Suprapubic skin (tissue), 4 donors: ENCODE measurements around the gene NATD1. TPM values are rescaled to one million over a fixed set of nuclear protein-coding genes. Genes with fewer than 3 reads are reported as not detected.

Source experiments
- DNase-seq, 2 donors: peaks; one replicate each; pipeline ENCODE4 v3.0.0-alpha.2; 2019; ENCODE audit warnings: low spot score in 2 of 2
- H3K27ac ChIP-seq: fragments of 200-600 bp; sonication (generic); one replicate; pipeline ENCODE4 v1.5.1; 2019
- H3K27me3 ChIP-seq: fragments of 200-600 bp; sonication (generic); one replicate; pipeline ENCODE4 v1.5.1; 2019
- H3K36me3 ChIP-seq: fragments of 200-600 bp; sonication (generic); one replicate; pipeline ENCODE4 v1.5.1; 2019
- H3K4me1 ChIP-seq: fragments of 200-600 bp; sonication (generic); one replicate; pipeline ENCODE4 v1.5.1; 2019
- H3K4me3 ChIP-seq: fragments of 200-600 bp; sonication (generic); one replicate; pipeline ENCODE4 v1.5.1; 2019; ENCODE audit warnings: mild to moderate bottlenecking
- H3K9me3 ChIP-seq: fragments of 200-600 bp; sonication (generic); one replicate; pipeline ENCODE4 v1.5.1; 2019
- EP300 ChIP-seq: sonication (generic); formaldehyde crosslinking; IDR thresholded peaks from one replicate; pipeline ENCODE4 v1.6.1; 2017; ENCODE audit warnings: antibody characterized with exemption
- POLR2A ChIP-seq, 2 donors: fragments of 450-650 bp; IDR thresholded peaks; one replicate each; pipeline ENCODE4 v1.6.1; 2017; ENCODE audit warnings: antibody characterized with exemption in 2 of 2, mild to moderate bottlenecking in 2 of 2, moderate library complexity in 2 of 2
- POLR2AphosphoS5 ChIP-seq, 3 donors: sonication (generic); formaldehyde crosslinking; IDR thresholded peaks; one replicate each; pipeline ENCODE4 v1.6.1; 2017; ENCODE audit warnings: antibody characterized with exemption in 3 of 3
- WGBS: methylation state at CpG from one replicate; pipeline ENCODE4 v1.1.5; 2018; 5-methylcytosine and 5-hydroxymethylcytosine counted together
- total RNA-seq, 4 donors: library from RNA; depleted of rRNA; stranded (reverse); fragments of >200 nt; gene quantifications; one replicate each; pipeline ENCODE4 v1.1.0, GENCODE V29; 2016
- TF ChIP-seq, protein P1 (sequence below), 2 donors: fragments of 200-600 bp in 1 of 2; fragments of 450-650 bp in 1 of 2; sonication (generic) in 1 of 2; IDR thresholded peaks; one replicate each; pipeline ENCODE4 v1.5.1; 2016 to 2019; ENCODE audit warnings: antibody characterized with exemption in 2 of 2, mild to moderate bottlenecking in 1 of 2, moderate library complexity in 1 of 2

Gene NATD1
- total RNA-seq, 4 donors from 2014 or later, result 11.2 to 21.1 (median 14.6) TPM

DNA sequence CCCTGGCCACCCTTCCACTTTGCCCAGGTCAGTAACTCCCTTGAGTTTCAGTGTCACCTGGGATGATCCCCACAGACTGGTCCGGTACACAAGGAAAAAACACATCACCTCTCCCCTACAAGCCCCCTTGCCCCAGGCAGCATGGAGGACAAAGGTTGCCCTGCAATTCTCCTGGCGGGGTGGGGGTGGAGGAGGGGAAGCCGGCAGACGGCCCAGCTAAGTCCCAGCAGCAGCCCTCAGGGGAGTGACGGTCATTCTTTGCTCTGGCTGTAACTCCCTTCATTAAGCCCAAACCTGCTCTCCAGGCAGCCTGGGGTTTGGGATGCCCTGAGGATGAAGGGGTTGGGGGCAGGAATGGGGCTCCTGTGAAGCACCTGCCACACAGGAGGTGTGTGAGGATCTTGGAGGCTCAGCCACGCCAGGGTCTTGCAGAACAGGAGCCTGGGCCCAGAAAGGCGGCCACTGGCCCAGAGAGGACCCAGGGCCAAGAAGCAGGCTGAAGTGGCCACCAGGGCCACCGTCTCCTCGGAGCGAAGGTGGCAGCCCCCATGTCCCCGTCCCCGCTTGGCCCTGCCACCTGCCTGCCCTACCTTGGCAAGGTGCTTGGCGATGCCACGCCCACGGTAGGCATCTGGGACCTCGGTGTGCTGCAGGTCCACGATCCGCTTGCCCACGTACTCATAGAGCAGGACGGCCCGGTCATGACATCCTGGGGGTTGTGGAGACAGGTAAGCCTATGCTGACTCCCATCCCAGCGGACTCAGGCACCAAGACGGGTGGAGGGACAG, 9.5 kb downstream of the NATD1 start:
- no peaks in the 10 kb centered on the region for H3K9me3 ChIP-seq
- TF ChIP-seq EP300, result no peak
- TF ChIP-seq, protein P1, sequence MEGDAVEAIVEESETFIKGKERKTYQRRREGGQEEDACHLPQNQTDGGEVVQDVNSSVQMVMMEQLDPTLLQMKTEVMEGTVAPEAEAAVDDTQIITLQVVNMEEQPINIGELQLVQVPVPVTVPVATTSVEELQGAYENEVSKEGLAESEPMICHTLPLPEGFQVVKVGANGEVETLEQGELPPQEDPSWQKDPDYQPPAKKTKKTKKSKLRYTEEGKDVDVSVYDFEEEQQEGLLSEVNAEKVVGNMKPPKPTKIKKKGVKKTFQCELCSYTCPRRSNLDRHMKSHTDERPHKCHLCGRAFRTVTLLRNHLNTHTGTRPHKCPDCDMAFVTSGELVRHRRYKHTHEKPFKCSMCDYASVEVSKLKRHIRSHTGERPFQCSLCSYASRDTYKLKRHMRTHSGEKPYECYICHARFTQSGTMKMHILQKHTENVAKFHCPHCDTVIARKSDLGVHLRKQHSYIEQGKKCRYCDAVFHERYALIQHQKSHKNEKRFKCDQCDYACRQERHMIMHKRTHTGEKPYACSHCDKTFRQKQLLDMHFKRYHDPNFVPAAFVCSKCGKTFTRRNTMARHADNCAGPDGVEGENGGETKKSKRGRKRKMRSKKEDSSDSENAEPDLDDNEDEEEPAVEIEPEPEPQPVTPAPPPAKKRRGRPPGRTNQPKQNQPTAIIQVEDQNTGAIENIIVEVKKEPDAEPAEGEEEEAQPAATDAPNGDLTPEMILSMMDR (IDR thresholded peaks at IDR 0.05), result no peak
- TF ChIP-seq POLR2AphosphoS5 (IDR thresholded peaks at IDR 0.05), result no peak
- no peak for TF ChIP-seq POLR2A (IDR thresholded peaks at IDR 0.05)

DNA sequence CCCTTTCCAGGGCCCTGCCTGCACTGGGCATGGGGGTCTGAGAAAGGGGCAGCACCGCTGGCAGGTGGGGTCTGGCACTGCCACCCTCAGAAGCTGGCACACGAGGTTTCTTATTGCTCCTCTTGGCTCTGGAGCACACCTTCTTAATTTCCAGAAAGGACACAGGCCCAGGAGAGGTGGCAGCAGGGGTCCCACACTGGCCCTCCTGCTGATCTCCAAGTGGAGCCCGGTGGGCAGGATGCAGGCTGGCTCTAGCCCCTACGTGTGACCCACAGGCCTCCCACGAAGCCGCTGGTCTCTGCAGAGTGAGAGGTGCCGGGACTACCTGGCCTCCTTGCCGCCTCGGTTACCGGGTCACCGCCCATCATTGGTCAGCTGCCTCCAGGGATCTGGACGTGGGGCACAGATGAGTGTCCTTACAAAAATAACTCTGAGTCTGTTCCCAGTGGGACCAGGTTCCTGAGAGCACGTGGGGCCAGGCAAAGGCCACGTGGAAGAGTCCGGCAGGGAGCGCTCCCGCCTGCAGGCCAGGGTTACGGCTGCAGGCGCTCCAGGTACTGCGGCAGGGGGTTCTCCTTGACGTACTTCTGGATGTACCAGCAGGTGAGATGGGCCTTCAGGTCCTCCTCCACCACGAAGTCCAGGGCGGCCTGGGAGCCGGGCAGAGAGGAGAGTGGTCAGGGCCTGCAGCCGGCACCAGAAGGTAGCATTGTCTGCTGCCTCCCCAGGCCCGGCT, 10.3 kb downstream of the NATD1 start:
- no peak overlapping the region for H3K27ac ChIP-seq
- WGBS, result 82% methylated on average over 15 of the region's 26 CpGs

More for the DNA sequence above, 9.5 kb downstream of the NATD1 start:
- DNase-seq, result no peak
- Histone ChIP-seq H3K27ac (no peak overlapping the region), H3K36me3 (peaks cover 22% of the 10 kb centered on the region), H3K4me1 (peaks cover 12% of the 10 kb centered on the region), H3K4me3 (no peak overlapping the region), H3K27me3 (no peaks in the 10 kb centered on the region)
- 73% methylated on average over 10 of the region's 23 CpGs for WGBS

DNA sequence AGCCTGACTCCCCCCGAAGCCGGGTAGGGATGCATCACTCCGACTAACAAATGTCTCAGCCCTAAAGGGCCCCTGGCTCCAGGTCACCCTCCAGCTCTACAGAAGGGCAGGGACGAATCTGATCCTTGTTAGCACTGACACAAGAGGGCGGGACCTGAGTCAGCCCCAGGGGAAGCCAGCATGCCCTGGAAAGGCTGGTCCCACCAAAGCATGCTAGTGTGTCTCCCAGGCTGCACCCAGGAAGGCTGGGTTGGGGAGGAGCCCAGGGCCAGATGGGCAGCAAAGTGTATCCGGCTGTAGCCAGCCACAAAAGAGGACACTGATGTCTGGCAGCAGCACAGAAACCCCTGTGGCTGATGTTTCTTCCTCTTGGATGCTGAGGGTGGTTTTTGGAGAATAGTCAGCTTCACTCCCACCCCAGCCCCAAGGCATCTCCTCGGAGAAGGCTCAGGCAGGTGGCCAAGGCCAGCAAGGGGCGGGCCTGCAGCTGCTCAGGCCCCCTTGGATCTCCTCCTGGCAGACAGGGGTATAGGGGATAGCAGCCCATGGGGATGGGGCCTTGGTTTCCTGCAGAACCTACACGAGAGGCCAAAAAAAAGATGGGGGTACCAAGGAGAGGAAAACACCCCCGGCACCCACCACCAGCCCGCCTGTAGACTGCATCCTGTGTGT, 11.0 kb downstream of the NATD1 start:
- 63% methylated on average over 6 of the region's 11 CpGs for WGBS
- Histone ChIP-seq H3K4me1 (peaks cover 12% of the 10 kb centered on the region), H3K27ac (no peak overlapping the region)

More for the DNA sequence above, 10.3 kb downstream of the NATD1 start:
- no peak for DNase-seq
- Histone ChIP-seq H3K27me3 (no peaks in the 10 kb centered on the region), H3K4me3 (no peak overlapping the region), H3K9me3 (no peaks in the 10 kb centered on the region), H3K4me1 (peaks cover 12% of the 10 kb centered on the region), H3K36me3 (peaks cover 22% of the 10 kb centered on the region)
- TF ChIP-seq POLR2A (IDR thresholded peaks at IDR 0.05) (no peak), EP300 (no peak), POLR2AphosphoS5 (IDR thresholded peaks at IDR 0.05) (no peak)
- TF ChIP-seq, protein P1 (IDR thresholded peaks at IDR 0.05), result no peak

DNA sequence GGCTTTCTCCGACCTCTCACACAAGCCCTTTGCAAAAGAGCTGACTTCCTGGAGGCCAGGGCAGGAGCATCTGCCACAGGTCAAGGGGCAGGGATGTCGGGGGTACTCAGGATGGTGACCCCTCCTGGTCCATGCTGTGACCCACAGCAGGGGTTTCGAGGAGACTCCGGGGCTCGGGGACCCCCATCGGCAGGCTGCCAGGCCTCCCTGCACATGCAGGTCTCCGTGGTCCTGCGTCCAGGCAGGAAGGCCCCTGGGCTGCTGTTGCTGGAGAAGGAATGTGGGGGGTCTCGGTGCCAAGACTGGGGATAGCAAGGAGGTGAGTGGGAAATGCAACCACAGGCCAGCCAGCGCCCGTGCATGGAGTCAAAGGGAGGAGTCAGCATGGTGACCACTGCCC, 11.6 kb downstream of the NATD1 start:
- no peaks in the 10 kb centered on the region for H3K9me3 ChIP-seq
- no peak overlapping the region for H3K27ac ChIP-seq
- H3K27me3 ChIP-seq, result no peaks in the 10 kb centered on the region
- TF ChIP-seq POLR2A (IDR thresholded peaks at IDR 0.05) (no peak), EP300 (no peak), POLR2AphosphoS5 (IDR thresholded peaks at IDR 0.05) (no peak)
- TF ChIP-seq, protein P1 (IDR thresholded peaks at IDR 0.05), result no peak
- H3K36me3 ChIP-seq, result peaks cover 22% of the 10 kb centered on the region
- peaks cover 12% of the 10 kb centered on the region for H3K4me1 ChIP-seq
- 83% methylated on average over 8 of the region's 11 CpGs for WGBS
- no peak for DNase-seq
- H3K4me3 ChIP-seq, result no peak overlapping the region

More for the DNA sequence above, 11.0 kb downstream of the NATD1 start:
- Histone ChIP-seq H3K9me3 (no peaks in the 10 kb centered on the region), H3K4me3 (no peak overlapping the region), H3K36me3 (peaks cover 22% of the 10 kb centered on the region), H3K27me3 (no peaks in the 10 kb centered on the region)
- TF ChIP-seq POLR2AphosphoS5 (IDR thresholded peaks at IDR 0.05), result no peak
- TF ChIP-seq, protein P1 (IDR thresholded peaks at IDR 0.05), result no peak
- no peak for TF ChIP-seq EP300
- TF ChIP-seq POLR2A (IDR thresholded peaks at IDR 0.05), result no peak
- DNase-seq, result no peak
